Heart right ventricle (tissue), 16 donors: ENCODE data around the gene GARIN6. TPM values are rescaled to one million over a fixed set of nuclear protein-coding genes. Genes with fewer than 3 reads are reported as not detected.

Experiments used
- ATAC-seq, 8 donors: fragments of 200-7000 bp; cut with Tn5 transposase; one replicate each; pipeline ENCODE4 v1.9.1; 2020; ENCODE audit warnings: mild to moderate bottlenecking in 8 of 8, moderate library complexity in 8 of 8, moderate number of reproducible peaks in 1 of 8
- DNase-seq, 2 donors: peaks; one replicate each; pipeline ENCODE4 v3.0.0-alpha.2; 2020
- H3K27ac ChIP-seq, 10 donors: fragments of 200-600 bp; sonication (generic) in 2 of 10; one replicate each; pipeline versions ENCODE4 v1.5.0 to v1.8.0; 2020 to 2022; ENCODE audit warnings: mild to moderate bottlenecking in 3 of 10
- H3K27me3 ChIP-seq, 7 donors: fragments of 200-600 bp; one replicate each; pipeline ENCODE4 v1.8.0; 2021 to 2022; ENCODE audit warnings: mild to moderate bottlenecking in 2 of 7
- H3K36me3 ChIP-seq, 9 donors: fragments of 200-600 bp; sonication (generic) in 1 of 9; one replicate each; pipeline versions ENCODE4 v1.5.0 to v1.8.0; 2020 to 2022; ENCODE audit warnings: mild to moderate bottlenecking in 2 of 9
- H3K4me1 ChIP-seq, 9 donors: fragments of 200-600 bp; sonication (generic) in 1 of 9; one replicate each; pipeline versions ENCODE4 v1.5.0 to v1.8.0; 2020 to 2022; ENCODE audit warnings: mild to moderate bottlenecking in 4 of 9
- H3K4me3 ChIP-seq, 10 donors: fragments of 200-600 bp; sonication (generic) in 2 of 10; one replicate each; pipeline versions ENCODE4 v1.5.0 to v1.8.0; 2020 to 2022; ENCODE audit warnings: mild to moderate bottlenecking in 7 of 10, moderate library complexity in 2 of 10
- H3K9me3 ChIP-seq, 11 donors: fragments of 200-600 bp in 10 of 11; sonication (generic) in 2 of 11; one replicate each; pipeline versions ENCODE4 v1.5.0 to v1.8.0; 2013 to 2022; ENCODE audit warnings: mild to moderate bottlenecking in 2 of 11, control low read depth in 1 of 11, moderate library complexity in 1 of 11
- CTCF ChIP-seq, 9 donors: fragments of 200-600 bp; sonication (generic) in 2 of 9; IDR thresholded peaks; one replicate each; pipeline versions ENCODE4 v1.5.0 to v1.8.0; 2021 to 2022; ENCODE audit warnings: antibody characterized with exemption in 9 of 9, mild to moderate bottlenecking in 5 of 9, moderate library complexity in 1 of 9
- WGBS, 2 donors: extraction: QIAGEN DNeasy Blood & Tissue Kit; methylation state at CpG; one replicate each; pipeline ENCODE4 v1.1.7; 2013; ENCODE audit warnings: inconsistent platforms in 1 of 2; 5-methylcytosine and 5-hydroxymethylcytosine counted together
- intact Hi-C, 10 donors: fragments of 100-400 bp; cut with DNase I; formaldehyde crosslinking; loops; one replicate each; pipeline versions ENCODE4 v1.11.1 to v1.14.2; 2022
- polyA plus RNA-seq, 2 donors: library from polyadenylated mRNA; stranded (reverse); fragments of 200-250 nt; gene quantifications; one replicate each; pipeline ENCODE4 v1.2.3, GENCODE V29; 2013
- total RNA-seq, 10 donors: library from RNA; stranded (reverse); fragmentation: NEBNext Ultra II Directional in 3 of 10; extraction: Animal tissue kit (Norgen Biotek cat#: 25700) in 3 of 10; gene quantifications; one replicate each; pipeline versions ENCODE4 v1.2.1 to v1.2.4, GENCODE V29; 2021 to 2023
- donor health status: Arrhythmogenic right ventricular cardiomyopathy.
- donor health status: ischemic (EF 13 %, LVEDD 7.1; RV severe dilation, severe dysfunction).
- donor health status: healthy with polysubstance abuse.
- donor health status: DM: no; HTN: yes; CAD: no.
- donor health status: DM: no; HTN: no; CAD: no.
- donor health status: ischemic (EF 25% LVEDD 6.9; RV normal size, moderate dysfunction).
- donor health status: ischemic (EF 25% LVEDD 5.7; RV mildly dilated, moderate dysfunction).
- donor health status: healthy.
- donor health status: DM: yes; HTN: yes; CAD: no.
- donor health status: Ischemic cardiomyopathy.
- donor health status: ischemic (EF 35%, LVEDD 5.7; RV mildly dilated, moderate dysfunction).
- donor health status: nonischemic (EF 11% LVEDD 7.7; RV severe dilation, severe dysfunction).
- donor health status: DM: yes; HTN: yes; CAD: no.
- donor health status: PGD.
- donor health status: ischemic (EF 29% LVEDD 5.4; RV normal size, mild dysfunction).
- donor health status: nonischemic (EF 23%, LVEDD 6.1; RV moderate dilation, normal function).

GARIN6 gene
- total and polyA plus RNA-seq, 12 donors, result not detected

GRCh38 chr12:99649551-99649950 lies 2.0 kb downstream of the GARIN6 start:
- DNase-seq (no peak), ATAC-seq (no peak)
- Histone ChIP-seq H3K27ac (no peak overlapping the region), H3K4me1 (no peaks in the 10 kb centered on the region), H3K4me3 (no peak overlapping the region), H3K9me3 (no peaks in the 10 kb centered on the region), H3K36me3 (no peaks in the 10 kb centered on the region), H3K27me3 (no peaks in the 10 kb centered on the region)
- TF ChIP-seq CTCF (IDR thresholded peaks at IDR 0.05), result no peak
- WGBS, 2 donors, result 17 to 34% methylated on average over 1 of the region's 1 CpG
- intact Hi-C loops, result no loop called here

GRCh38 chr12:99658671-99659349 lies 11.3 kb downstream of the GARIN6 start:
- intact Hi-C loops, result loop anchor here in 2 of 10 donors (10.0 kb wide), 1 partner anchor 614 kb away; no protein-coding TSS in a partner anchor
- no peaks in the 10 kb centered on the region for H3K36me3 ChIP-seq
- no peaks in the 10 kb centered on the region for H3K4me1 ChIP-seq
- 77 to 81% methylated on average over 1 of the region's 1 CpG for WGBS, 2 donors
- no peak for DNase-seq
- ATAC-seq, result no peak
- peaks cover 0 to 10% (median 0%) of the 10 kb centered on the region in 11 donors for H3K9me3 ChIP-seq
- no peak overlapping the region for H3K27ac ChIP-seq
- peak in 6 of 9 donors; percentile 14 to 47 (median 30) for TF ChIP-seq CTCF (IDR thresholded peaks at IDR 0.05)
- H3K4me3 ChIP-seq, result no peak overlapping the region
- H3K27me3 ChIP-seq, result no peaks in the 10 kb centered on the region

GRCh38 chr12:99670635-99671034 lies 23.1 kb downstream of the GARIN6 start:
- intact Hi-C loops, result no loop called here
- Histone ChIP-seq H3K9me3 (peaks cover 0 to 39% (median 3%) of the 10 kb centered on the region in 11 donors), H3K36me3 (no peaks in the 10 kb centered on the region), H3K4me1 (no peaks in the 10 kb centered on the region), H3K4me3 (no peak overlapping the region), H3K27ac (no peak overlapping the region), H3K27me3 (no peaks in the 10 kb centered on the region)
- no peak for TF ChIP-seq CTCF (IDR thresholded peaks at IDR 0.05)
- WGBS, 2 donors, result 66 to 80% methylated on average over 1 of the region's 1 CpG
- ATAC-seq (no peak), DNase-seq (no peak)

- Histone ChIP-seq H3K27me3 (no peaks in the 10 kb centered on the region), H3K36me3 (no peaks in the 10 kb centered on the region), H3K4me3 (no peak overlapping the region), H3K27ac (no peak overlapping the region), H3K4me1 (no peaks in the 10 kb centered on the region), H3K9me3 (peaks cover 0 to 34% (median 0%) of the 10 kb centered on the region in 11 donors)
- intact Hi-C loops, result no loop called here
- DNase-seq (no peak), ATAC-seq (no peak)
- no peak for TF ChIP-seq CTCF (IDR thresholded peaks at IDR 0.05)
- 60 to 71% methylated on average over 4 of the region's 4 CpGs for WGBS, 2 donors
These were observed 32.7 kb downstream of the GARIN6 start for GRCh38 chr12:99680276-99680675.
